Measurements from ENCODE around the gene PRPS1.

GRCh38 chrX:107596651-107597050 lies 31.7 kb upstream of the PRPS1 start:
- TF ChIP-seq EZH2 (IDR thresholded peaks at IDR 0.05; ENCODE audit: low read length), result no peak
- TF ChIP-seq CTCF (optimal IDR thresholded peaks at IDR 0.05 in 1 of 3, IDR thresholded peaks at IDR 0.05 in 1 of 3, conservative IDR thresholded peaks at IDR 0.05 in 1 of 3; ENCODE audit: extremely low read depth in 1 of 3, insufficient read depth in 2 of 3, low read length in 3 of 3), result no peak
